Hepatocyte (in vitro differentiated cells): ENCODE data around the gene NARS2. TPM values are rescaled to one million over a fixed set of nuclear protein-coding genes. Genes with fewer than 3 reads are reported as not detected.

Experiments used
- DNase-seq: peaks from one replicate; pipeline ENCODE4 v3.0.0-alpha.2; 2016; ENCODE audit warnings: low spot score
- H2AFZ ChIP-seq: fragments of 200-600 bp; sonication (generic); 2 replicates; pipeline ENCODE4 v1.6.0; 2016; ENCODE audit warnings: antibody characterized with exemption, mild to moderate bottlenecking
- H3K27ac ChIP-seq: fragments of 200-600 bp; sonication (generic); 2 replicates; pipeline ENCODE4 v1.5.1; 2016; ENCODE audit warnings: mild to moderate bottlenecking
- H3K27me3 ChIP-seq: fragments of 200-600 bp; sonication (generic); 2 replicates; pipeline ENCODE4 v1.6.1; 2016
- H3K36me3 ChIP-seq: fragments of 200-600 bp; sonication (generic); replicated peaks from 2 replicates; pipeline ENCODE4 v1.5.1; 2016; ENCODE audit warnings: low read depth; ENCODE audit not compliant: insufficient read depth
- H3K4me1 ChIP-seq: fragments of 200-600 bp; sonication (generic); 2 replicates; pipeline ENCODE4 v1.5.1; 2016; ENCODE audit warnings: mild to moderate bottlenecking, moderate library complexity; ENCODE audit not compliant: insufficient read depth
- H3K4me2 ChIP-seq: fragments of 200-600 bp; sonication (generic); 2 replicates; pipeline ENCODE4 v1.6.0; 2016
- H3K4me3 ChIP-seq: fragments of 200-600 bp; sonication (generic); 2 replicates; pipeline ENCODE4 v1.5.1; 2016; ENCODE audit warnings: mild to moderate bottlenecking
- H3K79me2 ChIP-seq: fragments of 200-600 bp; sonication (generic); 2 replicates; pipeline ENCODE4 v1.6.0; 2017; ENCODE audit warnings: mild to moderate bottlenecking
- H3K9me2 ChIP-seq: fragments of 200-600 bp; sonication (generic); replicated peaks from 2 replicates; pipeline ENCODE4 v1.6.0; 2017; ENCODE audit warnings: mild to moderate bottlenecking; ENCODE audit not compliant: insufficient read depth
- H3K9me3 ChIP-seq: fragments of 200-600 bp; sonication (generic); 2 replicates; pipeline ENCODE4 v1.5.1; 2016; ENCODE audit warnings: low read depth, mild to moderate bottlenecking
- H4K20me1 ChIP-seq: fragments of 200-600 bp; sonication (generic); 2 replicates; pipeline ENCODE4 v1.6.0; 2016; ENCODE audit warnings: mild to moderate bottlenecking; ENCODE audit not compliant: insufficient read depth, poor library complexity, severe bottlenecking
- EZH2 ChIP-seq: fragments of 200-600 bp; sonication (generic); IDR thresholded peaks from 2 replicates; pipeline ENCODE4 v1.6.1; 2016; ENCODE audit warnings: antibody characterized with exemption, mild to moderate bottlenecking, borderline replicate concordance
- EZH2phosphoT487 ChIP-seq: fragments of 200-600 bp; sonication (generic); IDR thresholded peaks from one replicate; pipeline ENCODE4 v1.6.1; 2018; ENCODE audit warnings: antibody characterized with exemption, mild to moderate bottlenecking, low read depth, moderate library complexity; ENCODE audit not compliant: unreplicated experiment, severe bottlenecking
- WGBS: methylation state at CpG from one replicate; pipeline ENCODE4 v1.1.6; 2016; ENCODE audit warnings: low lambda C conversion rate; ENCODE audit errors: missing lambda C conversion rate; 5-methylcytosine and 5-hydroxymethylcytosine counted together
- polyA plus RNA-seq: library from polyadenylated mRNA; unstranded; fragments of >200 nt; fragmentation: Nextera tagmentation; extraction: Ambion mirVana; gene quantifications from 2 replicates; pipeline ENCODE4 v1.2.1, GENCODE V29; 2016
- total RNA-seq: library from RNA; depleted of rRNA; stranded (reverse); fragments of >200 nt; gene quantifications from 2 replicates; pipeline ENCODE4 v1.2.3, GENCODE V29; 2014
- TF ChIP-seq, protein P1 (sequence below): fragments of 200-600 bp; sonication (generic); IDR thresholded peaks from 2 replicates; pipeline ENCODE4 v1.5.1; 2016; ENCODE audit warnings: antibody characterized with exemption, mild to moderate bottlenecking; ENCODE audit not compliant: poor library complexity

Gene NARS2
- total and polyA plus RNA-seq, 2 experiments from 2014 or later = 17.5 to 19.1 TPM

DNA sequence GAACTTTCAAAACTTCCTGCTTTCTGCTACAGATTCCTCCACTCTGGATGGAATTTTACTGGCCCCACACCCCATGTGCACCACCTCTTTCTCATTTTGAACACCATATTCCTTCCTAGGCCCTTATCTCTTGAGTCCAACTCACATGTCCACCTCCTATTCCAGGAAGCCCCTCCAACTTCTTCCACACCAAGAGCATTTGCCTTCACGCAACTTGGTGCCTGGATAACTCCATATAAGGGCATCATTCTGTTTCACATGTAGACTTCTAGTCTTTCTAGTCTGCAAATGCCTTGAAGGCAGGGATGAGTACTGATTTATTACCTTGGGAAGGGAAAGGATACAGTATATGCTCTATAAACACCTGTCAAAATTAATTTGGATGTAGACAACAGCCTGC, 174.5 kb downstream of the NARS2 start:
- Histone ChIP-seq H3K9me3 (no peaks in the 10 kb centered on the region), H3K27ac (peak overlapping the region; percentile 24), H2AFZ (no peak overlapping the region), H3K27me3 (no peaks in the 10 kb centered on the region), H3K79me2 (peaks cover 74% of the 10 kb centered on the region), H3K4me1 (no peaks in the 10 kb centered on the region), H3K4me3 (no peak overlapping the region), H3K4me2 (no peak overlapping the region), H4K20me1 (no peaks in the 10 kb centered on the region), H3K9me2 (no peaks in the 10 kb centered on the region), H3K36me3 (no peaks in the 10 kb centered on the region)
- WGBS = 76% methylated on average over 1 of the region's 1 CpG
- DNase-seq = no peak
- TF ChIP-seq EZH2 (no peak), EZH2phosphoT487 (no peak)
- TF ChIP-seq, protein P1, sequence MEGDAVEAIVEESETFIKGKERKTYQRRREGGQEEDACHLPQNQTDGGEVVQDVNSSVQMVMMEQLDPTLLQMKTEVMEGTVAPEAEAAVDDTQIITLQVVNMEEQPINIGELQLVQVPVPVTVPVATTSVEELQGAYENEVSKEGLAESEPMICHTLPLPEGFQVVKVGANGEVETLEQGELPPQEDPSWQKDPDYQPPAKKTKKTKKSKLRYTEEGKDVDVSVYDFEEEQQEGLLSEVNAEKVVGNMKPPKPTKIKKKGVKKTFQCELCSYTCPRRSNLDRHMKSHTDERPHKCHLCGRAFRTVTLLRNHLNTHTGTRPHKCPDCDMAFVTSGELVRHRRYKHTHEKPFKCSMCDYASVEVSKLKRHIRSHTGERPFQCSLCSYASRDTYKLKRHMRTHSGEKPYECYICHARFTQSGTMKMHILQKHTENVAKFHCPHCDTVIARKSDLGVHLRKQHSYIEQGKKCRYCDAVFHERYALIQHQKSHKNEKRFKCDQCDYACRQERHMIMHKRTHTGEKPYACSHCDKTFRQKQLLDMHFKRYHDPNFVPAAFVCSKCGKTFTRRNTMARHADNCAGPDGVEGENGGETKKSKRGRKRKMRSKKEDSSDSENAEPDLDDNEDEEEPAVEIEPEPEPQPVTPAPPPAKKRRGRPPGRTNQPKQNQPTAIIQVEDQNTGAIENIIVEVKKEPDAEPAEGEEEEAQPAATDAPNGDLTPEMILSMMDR = no peak

DNA sequence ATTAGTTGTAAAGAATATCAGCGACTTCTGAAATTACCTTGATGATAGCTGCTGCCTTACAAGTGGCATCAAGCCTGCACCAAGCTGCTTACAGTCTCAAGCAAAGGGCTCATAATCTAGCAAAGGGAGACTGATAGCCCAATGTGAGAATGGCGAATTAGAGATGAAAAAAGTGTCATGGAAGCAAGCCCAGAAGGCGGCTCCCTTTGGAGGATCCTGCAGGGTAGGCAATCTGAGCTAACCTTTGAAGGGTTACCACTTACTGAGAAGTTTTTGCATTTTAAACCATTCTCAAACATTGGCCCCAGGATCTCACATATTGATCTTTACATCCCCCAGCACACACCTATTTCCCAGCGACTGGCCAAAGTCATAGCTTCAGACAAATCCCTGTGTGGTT, 175.5 kb downstream of the NARS2 start:
- H3K36me3 ChIP-seq = no peaks in the 10 kb centered on the region
- H3K4me1 ChIP-seq = no peaks in the 10 kb centered on the region
- H4K20me1 ChIP-seq = no peaks in the 10 kb centered on the region
- H3K9me2 ChIP-seq = no peaks in the 10 kb centered on the region
- H3K27ac ChIP-seq = no peak overlapping the region
- DNase-seq = no peak
- 57% methylated on average over 4 of the region's 4 CpGs for WGBS
- H2AFZ ChIP-seq = no peak overlapping the region
- TF ChIP-seq, protein P1 = no peak
- no peak for TF ChIP-seq EZH2
- no peak for TF ChIP-seq EZH2phosphoT487
- no peak overlapping the region for H3K4me3 ChIP-seq
- H3K4me2 ChIP-seq = no peak overlapping the region
- H3K79me2 ChIP-seq = peaks cover 66% of the 10 kb centered on the region
- H3K9me3 ChIP-seq = no peaks in the 10 kb centered on the region
- H3K27me3 ChIP-seq = no peaks in the 10 kb centered on the region

DNA sequence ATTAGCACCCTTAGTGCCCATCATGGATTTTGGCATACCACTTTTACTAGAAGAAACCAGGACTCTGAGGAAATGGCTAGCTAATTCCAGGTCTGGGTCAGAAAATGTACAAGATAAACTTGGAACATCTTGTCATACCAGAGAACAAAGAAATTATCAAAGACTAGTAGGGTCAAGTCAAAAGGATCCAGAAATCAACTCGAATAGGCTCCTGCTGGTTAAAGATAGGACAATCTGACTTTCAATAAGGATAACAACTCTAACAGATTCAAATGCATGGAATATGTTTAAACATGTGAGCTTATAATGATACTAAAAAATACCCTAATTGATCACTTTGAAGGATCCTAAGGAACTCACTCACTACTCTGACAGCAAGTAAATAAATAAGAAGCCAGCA, 175.9 kb downstream of the NARS2 start:
- H3K79me2 ChIP-seq = peaks cover 66% of the 10 kb centered on the region
- no peaks in the 10 kb centered on the region for H3K36me3 ChIP-seq
- H3K27me3 ChIP-seq = no peaks in the 10 kb centered on the region
- no peaks in the 10 kb centered on the region for H4K20me1 ChIP-seq
- H3K27ac ChIP-seq = no peak overlapping the region
- no peaks in the 10 kb centered on the region for H3K4me1 ChIP-seq
- H3K4me3 ChIP-seq = no peak overlapping the region
- TF ChIP-seq EZH2 (no peak), EZH2phosphoT487 (no peak)
- TF ChIP-seq, protein P1 = no peak
- H3K9me2 ChIP-seq = no peaks in the 10 kb centered on the region
- no peak for DNase-seq
- WGBS = 61% methylated on average over 1 of the region's 1 CpG
- H3K9me3 ChIP-seq = no peaks in the 10 kb centered on the region
- no peak overlapping the region for H3K4me2 ChIP-seq
- no peak overlapping the region for H2AFZ ChIP-seq

DNA sequence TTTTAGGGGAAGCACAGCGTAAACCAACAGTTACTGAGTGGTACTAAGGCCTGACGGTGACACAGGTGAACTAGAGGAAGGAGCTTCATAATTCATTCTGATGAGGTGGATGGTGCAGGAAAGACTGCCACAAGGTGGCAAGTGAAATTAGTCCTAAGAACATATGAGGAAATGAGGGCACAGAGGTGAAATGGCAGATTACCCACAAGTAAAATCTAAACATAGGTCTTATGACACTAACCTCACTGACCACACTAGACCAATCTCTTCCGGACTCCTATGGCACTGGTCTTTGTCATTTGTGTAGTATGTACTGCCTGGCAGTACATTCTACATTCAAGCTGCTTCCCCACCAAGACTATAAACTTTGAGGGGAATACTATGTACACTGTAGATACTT, 177.3 kb downstream of the NARS2 start:
- no peaks in the 10 kb centered on the region for H3K9me2 ChIP-seq
- DNase-seq = no peak
- H3K4me2 ChIP-seq = no peak overlapping the region
- H3K79me2 ChIP-seq = peaks cover 57% of the 10 kb centered on the region
- H3K4me1 ChIP-seq = no peaks in the 10 kb centered on the region
- TF ChIP-seq, protein P1 = no peak
- TF ChIP-seq EZH2 (no peak), EZH2phosphoT487 (no peak)
- H3K27ac ChIP-seq = no peak overlapping the region
- 87% methylated on average over 3 of the region's 3 CpGs for WGBS
- H3K4me3 ChIP-seq = no peak overlapping the region
- H3K9me3 ChIP-seq = no peaks in the 10 kb centered on the region
- H3K36me3 ChIP-seq = no peaks in the 10 kb centered on the region
- no peaks in the 10 kb centered on the region for H3K27me3 ChIP-seq
- no peak overlapping the region for H2AFZ ChIP-seq
- H4K20me1 ChIP-seq = no peaks in the 10 kb centered on the region
